HG02884 (cell line): ENCODE data around the gene PIP5K1C.

Experiments used
- ATAC-seq: cut with Tn5 transposase; IDR thresholded peaks from one replicate; pipeline ENCODE4 v1.9.1; 2021; ENCODE audit warnings: mild to moderate bottlenecking, moderate library complexity; ENCODE audit not compliant: unreplicated experiment

Gene PIP5K1C, protein sequence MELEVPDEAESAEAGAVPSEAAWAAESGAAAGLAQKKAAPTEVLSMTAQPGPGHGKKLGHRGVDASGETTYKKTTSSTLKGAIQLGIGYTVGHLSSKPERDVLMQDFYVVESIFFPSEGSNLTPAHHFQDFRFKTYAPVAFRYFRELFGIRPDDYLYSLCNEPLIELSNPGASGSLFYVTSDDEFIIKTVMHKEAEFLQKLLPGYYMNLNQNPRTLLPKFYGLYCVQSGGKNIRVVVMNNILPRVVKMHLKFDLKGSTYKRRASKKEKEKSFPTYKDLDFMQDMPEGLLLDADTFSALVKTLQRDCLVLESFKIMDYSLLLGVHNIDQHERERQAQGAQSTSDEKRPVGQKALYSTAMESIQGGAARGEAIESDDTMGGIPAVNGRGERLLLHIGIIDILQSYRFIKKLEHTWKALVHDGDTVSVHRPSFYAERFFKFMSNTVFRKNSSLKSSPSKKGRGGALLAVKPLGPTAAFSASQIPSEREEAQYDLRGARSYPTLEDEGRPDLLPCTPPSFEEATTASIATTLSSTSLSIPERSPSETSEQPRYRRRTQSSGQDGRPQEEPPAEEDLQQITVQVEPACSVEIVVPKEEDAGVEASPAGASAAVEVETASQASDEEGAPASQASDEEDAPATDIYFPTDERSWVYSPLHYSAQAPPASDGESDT

DNA sequence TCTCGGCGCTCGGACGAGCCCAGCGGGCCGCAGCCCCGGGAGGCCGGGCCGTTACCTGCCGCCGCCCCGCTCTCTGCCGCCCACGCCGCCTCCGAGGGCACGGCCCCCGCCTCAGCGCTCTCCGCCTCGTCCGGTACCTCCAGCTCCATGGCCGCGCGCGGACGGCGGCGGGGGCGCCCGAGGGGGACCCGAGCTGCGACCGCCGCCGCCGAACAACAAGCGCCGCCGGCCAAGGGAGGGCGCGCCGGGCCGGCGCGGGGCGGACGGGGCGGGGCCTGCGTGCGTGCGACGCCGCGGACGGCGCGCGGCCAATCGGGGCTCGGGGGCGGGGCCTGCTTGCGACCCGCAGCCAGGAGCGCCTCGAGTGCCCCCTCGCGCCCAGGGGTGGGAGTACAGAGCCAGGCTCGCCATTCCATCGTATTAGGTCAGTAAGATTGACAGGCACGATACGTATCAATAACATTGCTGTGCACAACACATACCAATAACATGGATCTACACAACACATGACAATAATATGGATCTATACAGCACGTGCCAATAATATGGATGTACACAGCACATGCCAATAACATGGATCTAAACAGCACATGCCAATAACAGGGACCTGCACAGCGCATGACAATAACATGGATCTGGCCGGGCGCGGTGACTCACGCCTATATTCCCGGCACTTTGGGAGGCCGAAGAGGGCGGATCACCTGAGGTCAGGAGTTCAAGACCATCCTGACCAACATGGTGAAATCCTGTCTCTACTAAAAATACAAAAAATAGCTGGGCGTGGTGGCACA is at the start of gene PIP5K1C:
Gene PIP5K1C, minus strand, starts transcription at position 227 of the 791 bp plus-strand sequence. Its CDS starts 78 bp downstream, at position 149.
- ATAC-seq, result peak; percentile 68

DNA sequence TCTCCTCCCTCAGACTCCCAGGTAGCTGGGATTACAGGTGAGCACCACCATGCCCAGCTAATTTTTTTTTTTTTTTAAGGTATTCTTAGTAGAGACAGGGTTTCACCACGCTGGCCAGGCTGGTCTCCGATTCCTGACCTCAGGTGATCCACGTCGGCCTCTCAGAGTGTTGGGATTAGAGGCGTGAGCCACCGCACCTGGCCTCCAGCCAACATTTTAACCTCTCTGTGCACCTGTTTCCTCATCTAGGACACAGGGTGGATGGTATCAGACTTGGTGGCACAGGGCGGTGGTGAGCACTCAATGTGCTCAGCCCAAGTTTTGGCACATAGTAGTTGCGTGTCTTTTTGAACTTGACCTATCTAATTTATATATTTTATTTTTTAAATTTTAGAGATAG is 48.7 kb upstream of the PIP5K1C start:
- ATAC-seq, result no peak

DNA sequence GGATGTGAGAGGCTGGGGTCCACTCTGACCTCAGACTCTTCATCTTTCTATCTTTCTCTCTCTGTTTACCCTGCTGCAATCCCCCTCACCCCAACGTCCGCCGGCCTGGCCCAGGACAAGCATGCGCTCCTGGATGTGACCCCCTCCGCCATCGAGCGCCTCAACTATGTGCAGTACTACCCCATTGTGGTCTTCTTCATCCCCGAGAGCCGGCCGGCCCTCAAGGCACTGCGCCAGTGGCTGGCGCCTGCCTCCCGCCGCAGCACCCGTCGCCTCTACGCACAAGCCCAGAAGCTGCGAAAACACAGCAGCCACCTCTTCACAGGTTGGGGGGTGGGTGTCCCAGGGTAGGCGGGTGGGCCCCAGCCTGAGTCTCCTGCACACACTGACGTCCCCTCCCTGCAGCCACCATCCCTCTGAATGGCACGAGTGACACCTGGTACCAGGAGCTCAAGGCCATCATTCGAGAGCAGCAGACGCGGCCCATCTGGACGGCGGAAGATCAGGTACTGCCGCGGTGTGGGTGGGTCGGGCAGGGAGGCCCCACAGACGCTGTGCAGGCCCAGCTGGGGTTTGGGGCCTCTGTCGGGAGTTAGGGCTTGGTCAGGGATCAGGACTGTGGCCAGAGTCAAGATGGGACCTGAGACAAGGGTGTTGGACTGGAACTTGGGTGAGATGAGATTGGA is 46.2 kb upstream of the PIP5K1C start:
- no peak for ATAC-seq

GRCh38 chr19:3745363-3746045 is 45.2 kb upstream of the PIP5K1C start:
- no peak for ATAC-seq

DNA sequence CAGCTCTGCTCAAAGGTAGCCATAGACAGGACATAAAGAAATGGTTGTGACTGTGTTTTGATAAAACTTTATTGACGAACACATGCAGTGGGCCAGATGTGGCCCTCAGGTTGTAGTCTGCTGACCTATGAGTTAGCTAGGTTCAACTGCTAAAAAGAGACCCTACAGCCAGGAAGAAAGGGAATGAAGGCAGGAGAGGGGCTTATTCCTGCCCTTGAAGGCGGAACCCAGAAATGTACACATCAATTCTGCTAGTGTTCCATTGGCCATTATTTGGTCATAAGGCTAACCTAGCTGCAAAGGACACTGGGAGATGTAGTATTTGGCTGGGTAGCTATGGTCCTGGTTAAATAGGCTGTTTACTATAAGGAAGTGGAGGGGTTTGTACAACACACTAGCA is 43.2 kb upstream of the PIP5K1C start:
- ATAC-seq, result no peak

DNA sequence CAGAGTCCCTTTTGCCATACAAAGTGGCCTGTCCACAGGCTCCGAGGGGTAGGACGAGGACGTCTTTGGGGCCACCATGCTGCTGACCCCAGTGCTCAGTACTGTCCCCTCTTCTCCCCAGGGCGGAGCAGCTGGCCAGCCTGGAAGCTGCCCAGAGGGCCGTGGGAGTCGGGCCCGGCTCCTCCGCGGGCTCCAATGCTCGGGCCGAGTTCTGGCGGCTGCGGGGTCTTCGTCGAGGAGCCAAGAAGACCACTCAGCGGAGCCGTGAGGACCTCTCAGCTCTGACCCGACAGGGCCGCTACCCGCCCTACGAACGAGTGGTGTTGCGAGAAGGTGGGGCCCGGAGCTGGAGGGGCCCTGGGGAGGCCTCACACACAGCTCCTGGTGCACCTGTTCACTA is 40.2 kb upstream of the PIP5K1C start:
- ATAC-seq, result no peak

GRCh38 chr19:3738477-3739220 is 38.4 kb upstream of the PIP5K1C start:
- ATAC-seq, result no peak

DNA sequence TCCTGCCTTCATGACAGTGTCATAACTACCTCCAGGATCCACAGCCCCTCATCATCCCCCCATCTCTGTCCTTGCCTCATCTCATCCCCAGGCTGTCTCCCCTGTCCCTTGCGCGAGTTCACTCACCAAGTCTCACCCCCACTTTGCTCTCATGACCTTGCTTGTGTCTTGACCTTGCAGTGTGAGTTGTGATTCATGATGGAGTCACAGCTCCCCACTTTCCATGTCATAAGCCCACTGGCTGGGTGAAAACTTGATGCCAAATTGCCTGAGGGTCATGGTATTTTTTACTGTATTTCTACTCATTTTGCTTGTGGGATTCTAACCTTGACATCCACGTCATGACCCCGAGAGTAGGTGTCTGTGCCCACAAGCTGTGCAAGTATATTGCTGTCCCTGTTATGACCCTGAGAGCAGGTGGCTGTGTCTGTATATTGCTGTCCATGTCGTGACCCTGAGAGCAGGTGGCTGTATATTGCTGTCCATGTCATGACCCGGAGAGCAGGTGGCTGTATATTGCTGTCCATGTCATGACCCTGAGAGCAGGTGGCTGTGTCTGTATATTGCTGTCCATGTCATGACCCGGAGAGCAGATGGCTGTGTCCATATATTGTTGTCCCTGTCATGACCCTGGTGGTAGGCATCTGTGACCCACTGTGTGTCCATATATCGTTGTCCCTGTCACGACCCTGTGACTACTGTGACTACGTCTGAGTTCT is 37.4 kb upstream of the PIP5K1C start:
- ATAC-seq, result no peak

GRCh38 chr19:3736106-3736724 is 35.9 kb upstream of the PIP5K1C start:
- no peak for ATAC-seq

DNA sequence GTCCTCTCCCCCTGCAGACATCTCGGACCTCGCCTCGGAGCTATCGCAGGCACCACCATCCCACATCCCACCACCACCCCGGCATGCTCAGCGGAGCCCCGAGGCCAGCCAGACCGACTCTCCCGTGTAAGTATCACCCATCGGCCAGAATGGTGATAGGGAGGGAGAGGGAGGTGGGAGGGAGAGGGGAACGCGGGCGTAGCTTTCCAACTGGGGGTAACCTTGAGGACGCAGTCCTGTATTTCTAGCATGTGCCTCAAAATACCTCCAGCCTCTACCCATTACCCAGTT is 34.0 kb upstream of the PIP5K1C start:
- no peak for ATAC-seq

GRCh38 chr19:3733549-3734309 is 33.5 kb upstream of the PIP5K1C start:
- no peak for ATAC-seq

- no peak for ATAC-seq
Observed at GRCh38 chr19:3732108-3732507, 31.8 kb upstream of the PIP5K1C start.

DNA sequence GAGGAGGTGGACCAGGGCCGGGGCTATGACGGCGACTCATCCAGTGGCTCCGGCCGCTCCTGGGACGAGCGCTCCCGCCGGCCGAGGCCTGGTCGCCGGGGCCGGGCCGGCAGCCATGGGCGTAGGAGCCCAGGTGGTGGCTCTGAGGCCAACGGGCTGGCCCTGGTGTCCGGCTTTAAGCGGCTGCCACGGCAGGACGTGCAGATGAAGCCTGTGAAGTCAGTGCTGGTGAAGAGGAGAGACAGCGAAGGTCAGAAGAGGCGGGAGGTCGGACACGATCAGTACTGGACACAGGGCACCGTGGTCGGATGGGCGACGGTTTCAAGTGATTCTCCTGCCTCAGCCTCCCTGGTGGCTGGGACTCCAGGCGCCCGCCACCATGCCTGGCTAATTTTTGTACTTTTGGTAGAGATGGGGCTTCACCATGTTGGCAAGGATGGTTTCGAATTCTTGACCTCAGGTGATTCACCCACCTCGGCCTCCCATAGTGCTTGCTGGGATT is 30.2 kb upstream of the PIP5K1C start:
- no peak for ATAC-seq

- no peak for ATAC-seq
Observed at GRCh38 chr19:3725640-3726310, 25.5 kb upstream of the PIP5K1C start.

DNA sequence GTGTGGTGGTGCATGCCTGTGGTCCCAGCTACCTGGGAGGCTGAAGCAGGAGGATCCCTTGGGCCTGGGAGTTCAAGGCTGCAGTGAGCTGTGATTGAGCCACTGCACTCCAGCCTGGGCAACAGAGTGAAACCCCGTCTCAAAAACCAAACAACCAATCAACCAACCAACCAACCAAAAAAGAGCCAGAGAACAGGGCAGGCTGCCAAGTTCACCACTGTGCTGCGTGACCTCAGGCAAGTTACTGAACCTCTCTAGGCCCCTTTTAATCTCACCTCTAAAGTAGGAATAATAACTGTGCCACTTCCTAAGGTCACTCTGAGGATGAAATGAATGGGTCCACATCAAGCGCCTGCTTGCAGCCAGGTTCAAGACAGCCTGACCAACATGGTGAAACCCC is 24.9 kb upstream of the PIP5K1C start:
- no peak for ATAC-seq

GRCh38 chr19:3723883-3724282 is 23.6 kb upstream of the PIP5K1C start:
- no peak for ATAC-seq

- ATAC-seq, result no peak
Observed at GRCh38 chr19:3723110-3723488, 22.8 kb upstream of the PIP5K1C start.
